Endodermal cell (in vitro differentiated cells): ENCODE data around the gene M1AP. TPM values are rescaled to one million over a fixed set of nuclear protein-coding genes. Genes with fewer than 3 reads are reported as not detected.
A peak's percentile ranks its signal among the peaks of the same experiment; 100 is the strongest.

Source experiments
- DNase-seq: peaks from one replicate; pipeline ENCODE4 v3.0.0-alpha.2; 2017
- H3K27ac ChIP-seq: 2 replicates; pipeline ENCODE4 v1.5.1; 2013; ENCODE audit warnings: mild to moderate bottlenecking, low read depth, low read length, moderate library complexity
- H3K27me3 ChIP-seq: 2 replicates; pipeline ENCODE4 v1.6.1; 2013; ENCODE audit warnings: mild to moderate bottlenecking, low read length, moderate library complexity; ENCODE audit not compliant: insufficient read depth, control insufficient read depth, poor library complexity, severe bottlenecking
- H3K36me3 ChIP-seq: 2 replicates; pipeline ENCODE4 v1.7.0; 2013; ENCODE audit warnings: mild to moderate bottlenecking, low read length, moderate library complexity; ENCODE audit not compliant: control insufficient read depth, insufficient read depth
- H3K4me1 ChIP-seq: one replicate; pipeline ENCODE4 v1.7.0; 2013; ENCODE audit warnings: low read length; ENCODE audit not compliant: control insufficient read depth, insufficient read depth
- H3K4me3 ChIP-seq: 2 replicates; pipeline ENCODE4 v1.5.1; 2013; ENCODE audit warnings: mild to moderate bottlenecking, low read length, moderate library complexity
- H3K9ac ChIP-seq: 2 replicates; pipeline ENCODE4 v1.6.1; 2013; ENCODE audit warnings: mild to moderate bottlenecking, low read length, moderate library complexity; ENCODE audit not compliant: poor library complexity, severe bottlenecking; ENCODE audit errors: extremely low read depth
- H3K9me3 ChIP-seq: 2 replicates; pipeline ENCODE4 v1.6.1; 2013; ENCODE audit warnings: mild to moderate bottlenecking, low read length, moderate library complexity; ENCODE audit not compliant: control insufficient read depth
- H3K27ac Mint-ChIP-seq: 2 replicates; pipeline ENCODE4 v1.8.0; 2020; ENCODE audit warnings: mixed read lengths
- H3K27me3 Mint-ChIP-seq: 2 replicates; pipeline ENCODE4 v1.8.0; 2021; ENCODE audit warnings: mild to moderate bottlenecking, mixed read lengths; ENCODE audit not compliant: insufficient read depth
- H3K36me3 Mint-ChIP-seq: 2 replicates; pipeline ENCODE4 v1.8.0; 2020; ENCODE audit warnings: low read depth, mixed read lengths
- H3K4me1 Mint-ChIP-seq: 2 replicates; pipeline ENCODE4 v1.8.0; 2020; ENCODE audit warnings: mixed read lengths
- H3K4me3 Mint-ChIP-seq: 2 replicates; pipeline ENCODE4 v1.8.0; 2020; ENCODE audit warnings: mild to moderate bottlenecking, moderate library complexity, mixed read lengths
- H3K9me3 Mint-ChIP-seq: 2 replicates; pipeline ENCODE4 v1.8.0; 2020; ENCODE audit warnings: mild to moderate bottlenecking, mixed read lengths
- CTCF ChIP-seq: fragments of 200-600 bp; sonication (generic); conservative IDR thresholded peaks from 2 replicates; pipeline ENCODE4 v1.5.0; 2021; ENCODE audit warnings: antibody characterized with exemption, mild to moderate bottlenecking
- WGBS, 2 experiments: methylation state at CpG; one replicate each; pipeline versions ENCODE4 v1.1.5 to v1.1.7; 2013; ENCODE audit warnings: missing lambda C conversion rate in 2 of 2, mixed read lengths in 1 of 2; ENCODE audit not compliant: insufficient coverage in 1 of 2, insufficient read length in 1 of 2; 5-methylcytosine and 5-hydroxymethylcytosine counted together
- total RNA-seq, 2 donors: library from RNA; stranded (reverse); fragmentation: NEBNext Ultra II Directional in 1 of 2; extraction: Animal tissue kit (Norgen Biotek cat#: 25700) in 1 of 2; gene quantifications; 2 replicates in 1 of 2; 3 replicates in 1 of 2; pipeline ENCODE4 v1.2.1, GENCODE V29; 2021

Gene M1AP
- total RNA-seq, 2 donors from 2014 or later: 3.8 to 5.5 TPM

- no peaks in the 10 kb centered on the region for H3K9me3 Mint-ChIP-seq
- Histone ChIP-seq H3K27ac (no peak overlapping the region), H3K9me3 (no peaks in the 10 kb centered on the region), H3K4me1 (no peaks in the 10 kb centered on the region), H3K9ac (no peak overlapping the region), H3K36me3 (no peaks in the 10 kb centered on the region), H3K27me3 (peaks cover 45% of the 10 kb centered on the region), H3K4me3 (no peak overlapping the region)
- WGBS, 2 experiments: 91 to 100% methylated on average over 4 of the region's 4 CpGs
- no peak for TF ChIP-seq CTCF
- no peaks in the 10 kb centered on the region for H3K4me1 Mint-ChIP-seq
- no peaks in the 10 kb centered on the region for H3K36me3 Mint-ChIP-seq
- no peak overlapping the region for H3K27ac Mint-ChIP-seq
- DNase-seq: no peak
- H3K4me3 Mint-ChIP-seq: no peak overlapping the region
- H3K27me3 Mint-ChIP-seq: peaks cover 10% of the 10 kb centered on the region
Observed at GRCh38 chr2:74575320-74575719, 72.8 kb downstream of the M1AP start.

- Histone ChIP-seq H3K27me3 (peaks cover 40% of the 10 kb centered on the region), H3K9me3 (no peaks in the 10 kb centered on the region), H3K4me3 (no peak overlapping the region), H3K4me1 (no peaks in the 10 kb centered on the region), H3K36me3 (no peaks in the 10 kb centered on the region), H3K27ac (no peak overlapping the region), H3K9ac (no peak overlapping the region)
- TF ChIP-seq CTCF: no peak
- H3K9me3 Mint-ChIP-seq: no peaks in the 10 kb centered on the region
- no peak overlapping the region for H3K27ac Mint-ChIP-seq
- H3K27me3 Mint-ChIP-seq: peaks cover 10% of the 10 kb centered on the region
- DNase-seq: no peak
- H3K4me1 Mint-ChIP-seq: no peaks in the 10 kb centered on the region
- H3K4me3 Mint-ChIP-seq: no peak overlapping the region
- 88 to 95% methylated on average over 4 to 6 of the region's 7 CpGs for WGBS, 2 experiments
- no peaks in the 10 kb centered on the region for H3K36me3 Mint-ChIP-seq
Observed at GRCh38 chr2:74573747-74574562, 74.2 kb downstream of the M1AP start.

- H3K9me3 Mint-ChIP-seq: no peaks in the 10 kb centered on the region
- H3K27ac Mint-ChIP-seq: no peak overlapping the region
- no peaks in the 10 kb centered on the region for H3K36me3 ChIP-seq
- H3K27me3 Mint-ChIP-seq: peaks cover 13% of the 10 kb centered on the region
- H3K9me3 ChIP-seq: no peaks in the 10 kb centered on the region
- H3K27ac ChIP-seq: no peak overlapping the region
- DNase-seq: peak; percentile 73
- H3K9ac ChIP-seq: no peak overlapping the region
- H3K4me3 ChIP-seq: no peak overlapping the region
- no peak overlapping the region for H3K4me3 Mint-ChIP-seq
- H3K4me1 Mint-ChIP-seq: no peaks in the 10 kb centered on the region
- H3K27me3 ChIP-seq: peaks cover 50% of the 10 kb centered on the region
- 78 to 84% methylated on average over 3 of the region's 3 CpGs for WGBS, 2 experiments
- peak; percentile 68 for TF ChIP-seq CTCF
- no peaks in the 10 kb centered on the region for H3K4me1 ChIP-seq
- H3K36me3 Mint-ChIP-seq: no peaks in the 10 kb centered on the region
Observed at GRCh38 chr2:74572178-74572925, 75.8 kb downstream of the M1AP start.
